Activated CD4-positive, alpha-beta memory T cell treated with anti-CD3 and anti-CD28 coated beads, Interleukin-2, amount 10 ng/mL, durations not matched to agents 7 days and 5 days (primary cell): ENCODE data around the gene YAE1. TPM values are rescaled to one million over a fixed set of nuclear protein-coding genes. Genes with fewer than 3 reads are reported as not detected.

Source experiments
- CTCF ChIA-PET: fragments of 350-600 bp; sonication (Branson Sonifier 250); formaldehyde crosslinking; loops from one replicate; lab custom pipeline; 2021; ENCODE audit warnings: antibody characterized with exemption, inconsistent platforms; lab: Charles Lee
- POLR2A ChIA-PET: fragments of 350-600 bp; sonication (Branson Sonifier 250); formaldehyde crosslinking; loops from one replicate; lab custom pipeline; 2021; ENCODE audit warnings: antibody characterized with exemption; lab: Charles Lee
- DNase-seq: peaks from one replicate; pipeline ENCODE4 v3.0.0-alpha.2; 2020
- H3K27ac Mint-ChIP-seq: one replicate; pipeline ENCODE4 v1.8.0; 2021; ENCODE audit warnings: mild to moderate bottlenecking, mixed read lengths
- H3K27me3 Mint-ChIP-seq: one replicate; pipeline ENCODE4 v1.8.0; 2021; ENCODE audit warnings: mixed read lengths
- H3K36me3 Mint-ChIP-seq: one replicate; pipeline ENCODE4 v1.8.0; 2021; ENCODE audit warnings: low read depth, mixed read lengths
- H3K4me1 Mint-ChIP-seq: one replicate; pipeline ENCODE4 v1.8.0; 2021; ENCODE audit warnings: mixed read lengths
- H3K4me3 Mint-ChIP-seq: one replicate; pipeline ENCODE4 v1.8.0; 2021; ENCODE audit warnings: mild to moderate bottlenecking, mixed read lengths
- H3K9me3 Mint-ChIP-seq: one replicate; pipeline ENCODE4 v1.8.0; 2021; ENCODE audit warnings: mixed read lengths
- total RNA-seq, 2 experiments: library from RNA; stranded (reverse); gene quantifications; one replicate each; pipeline ENCODE4 v1.2.3, GENCODE V29; 2021

Gene YAE1
- total RNA-seq, 2 experiments from 2014 or later = 8.4 to 9.3 TPM

- Mint-ChIP-seq H3K9me3 (no peaks in the 10 kb centered on the region), H3K27me3 (no peaks in the 10 kb centered on the region), H3K4me3 (no peak overlapping the region), H3K4me1 (peaks cover 43% of the 10 kb centered on the region), H3K36me3 (peaks cover 6% of the 10 kb centered on the region), H3K27ac (peak overlapping the region; percentile 28)
- DNase-seq = no peak
- POLR2A ChIA-PET = interaction anchor here (1.0 to 3.2 kb wide), 6 partner anchors 10 to 357 kb away, joined by 3 to 19 read pairs (median 3); partner anchors contain the start of genes CDK13 and RALA
- CTCF ChIA-PET = interaction anchor here (2.0 kb wide), 1 partner anchor 13 kb away, joined by 12 read pairs; no protein-coding TSS in a partner anchor
Observed at GRCh38 chr7:39592586-39592985, 26.4 kb downstream of the YAE1 start.

GRCh38 chr7:39594988-39595620 is 28.9 kb downstream of the YAE1 start:
- peaks cover 6% of the 10 kb centered on the region for H3K36me3 Mint-ChIP-seq
- CTCF ChIA-PET = interaction anchor here (1.2 to 1.3 kb wide), 2 partner anchors 15 to 28 kb away, joined by 3 to 5 read pairs; no protein-coding TSS in a partner anchor
- H3K4me3 Mint-ChIP-seq = no peak overlapping the region
- H3K9me3 Mint-ChIP-seq = no peaks in the 10 kb centered on the region
- H3K4me1 Mint-ChIP-seq = peaks cover 28% of the 10 kb centered on the region
- no peak for DNase-seq
- H3K27me3 Mint-ChIP-seq = no peaks in the 10 kb centered on the region
- H3K27ac Mint-ChIP-seq = no peak overlapping the region
- POLR2A ChIA-PET = interaction anchor here (1.3 kb wide), 1 partner anchor 28 kb away, joined by 5 read pairs; the partner anchor contains the start of gene RALA

- DNase-seq = no peak
- no peak overlapping the region for H3K27ac Mint-ChIP-seq
- no peaks in the 10 kb centered on the region for H3K9me3 Mint-ChIP-seq
- peaks cover 3% of the 10 kb centered on the region for H3K36me3 Mint-ChIP-seq
- H3K4me3 Mint-ChIP-seq = no peak overlapping the region
- peaks cover 26% of the 10 kb centered on the region for H3K4me1 Mint-ChIP-seq
- POLR2A ChIA-PET = no interaction called here
- no peaks in the 10 kb centered on the region for H3K27me3 Mint-ChIP-seq
- CTCF ChIA-PET = interaction anchor here (0.6 kb wide), 1 partner anchor 1236 kb away, joined by 6 read pairs; no protein-coding TSS in a partner anchor
Observed at GRCh38 chr7:39602351-39602750, 36.1 kb downstream of the YAE1 start.

GRCh38 chr7:39603924-39604323 is 37.7 kb downstream of the YAE1 start:
- peaks cover 3% of the 10 kb centered on the region for H3K36me3 Mint-ChIP-seq
- ChIA-PET POLR2A (no interaction called here), CTCF (interaction anchor here (1.0 kb wide), 1 partner anchor 24 kb away, joined by 3 read pairs; no protein-coding TSS in a partner anchor)
- H3K4me1 Mint-ChIP-seq = peaks cover 34% of the 10 kb centered on the region
- no peak for DNase-seq
- no peaks in the 10 kb centered on the region for H3K9me3 Mint-ChIP-seq
- no peak overlapping the region for H3K4me3 Mint-ChIP-seq
- peaks cover 2% of the 10 kb centered on the region for H3K27me3 Mint-ChIP-seq
- no peak overlapping the region for H3K27ac Mint-ChIP-seq

GRCh38 chr7:39605087-39605486 is 38.9 kb downstream of the YAE1 start:
- Mint-ChIP-seq H3K36me3 (peaks cover 3% of the 10 kb centered on the region), H3K4me3 (no peak overlapping the region), H3K27me3 (peaks cover 10% of the 10 kb centered on the region), H3K27ac (no peak overlapping the region), H3K9me3 (no peaks in the 10 kb centered on the region), H3K4me1 (peaks cover 44% of the 10 kb centered on the region)
- CTCF ChIA-PET = no interaction called here
- POLR2A ChIA-PET = interaction anchor here (0.7 to 1.6 kb wide), 2 partner anchors 16 to 18 kb away, joined by 3 to 5 read pairs; partner anchors contain the start of gene RALA
- DNase-seq = no peak

- no peak for DNase-seq
- ChIA-PET CTCF (no interaction called here), POLR2A (no interaction called here)
- H3K27ac Mint-ChIP-seq = no peak overlapping the region
- H3K4me3 Mint-ChIP-seq = no peak overlapping the region
- H3K27me3 Mint-ChIP-seq = peaks cover 16% of the 10 kb centered on the region
- H3K9me3 Mint-ChIP-seq = no peaks in the 10 kb centered on the region
- peaks cover 44% of the 10 kb centered on the region for H3K4me1 Mint-ChIP-seq
- peaks cover 3% of the 10 kb centered on the region for H3K36me3 Mint-ChIP-seq
Observed at GRCh38 chr7:39606352-39606751, 40.1 kb downstream of the YAE1 start.

- CTCF ChIA-PET = no interaction called here
- no peak for DNase-seq
- POLR2A ChIA-PET = no interaction called here
- no peak overlapping the region for H3K27ac Mint-ChIP-seq
- H3K27me3 Mint-ChIP-seq = peaks cover 16% of the 10 kb centered on the region
- H3K9me3 Mint-ChIP-seq = no peaks in the 10 kb centered on the region
- H3K4me1 Mint-ChIP-seq = peaks cover 44% of the 10 kb centered on the region
- H3K4me3 Mint-ChIP-seq = no peak overlapping the region
- peaks cover 3% of the 10 kb centered on the region for H3K36me3 Mint-ChIP-seq
Observed at GRCh38 chr7:39606941-39607340, 40.7 kb downstream of the YAE1 start.

- no peak for DNase-seq
- H3K9me3 Mint-ChIP-seq = no peaks in the 10 kb centered on the region
- H3K36me3 Mint-ChIP-seq = peaks cover 3% of the 10 kb centered on the region
- peaks cover 44% of the 10 kb centered on the region for H3K4me1 Mint-ChIP-seq
- peaks cover 18% of the 10 kb centered on the region for H3K27me3 Mint-ChIP-seq
- no peak overlapping the region for H3K27ac Mint-ChIP-seq
- ChIA-PET POLR2A (no interaction called here), CTCF (no interaction called here)
- H3K4me3 Mint-ChIP-seq = no peak overlapping the region
Observed at GRCh38 chr7:39607865-39608264, 41.7 kb downstream of the YAE1 start.

- H3K27me3 Mint-ChIP-seq = peaks cover 18% of the 10 kb centered on the region
- no peak overlapping the region for H3K27ac Mint-ChIP-seq
- no peak for DNase-seq
- H3K36me3 Mint-ChIP-seq = peaks cover 3% of the 10 kb centered on the region
- POLR2A ChIA-PET = no interaction called here
- H3K9me3 Mint-ChIP-seq = no peaks in the 10 kb centered on the region
- CTCF ChIA-PET = no interaction called here
- no peak overlapping the region for H3K4me3 Mint-ChIP-seq
- H3K4me1 Mint-ChIP-seq = peaks cover 44% of the 10 kb centered on the region
Observed at GRCh38 chr7:39608278-39608677, 42.1 kb downstream of the YAE1 start.

- no peaks in the 10 kb centered on the region for H3K9me3 Mint-ChIP-seq
- no peak overlapping the region for H3K27ac Mint-ChIP-seq
- no peak overlapping the region for H3K4me3 Mint-ChIP-seq
- DNase-seq = no peak
- H3K27me3 Mint-ChIP-seq = peaks cover 18% of the 10 kb centered on the region
- POLR2A ChIA-PET = interaction anchor here (1.1 to 1.3 kb wide), 3 partner anchors 12 to 17 kb away, joined by 3 to 5 read pairs (median 4); partner anchors contain the start of gene RALA
- peaks cover 40% of the 10 kb centered on the region for H3K4me1 Mint-ChIP-seq
- H3K36me3 Mint-ChIP-seq = peaks cover 3% of the 10 kb centered on the region
- CTCF ChIA-PET = no interaction called here
Observed at GRCh38 chr7:39609113-39609934, 43.1 kb downstream of the YAE1 start.

- POLR2A ChIA-PET = interaction anchor here (1.1 to 1.3 kb wide), 3 partner anchors 11 to 17 kb away, joined by 3 to 5 read pairs (median 4); partner anchors contain the start of gene RALA
- Mint-ChIP-seq H3K36me3 (peaks cover 3% of the 10 kb centered on the region), H3K27ac (no peak overlapping the region), H3K4me3 (no peak overlapping the region), H3K27me3 (peaks cover 18% of the 10 kb centered on the region), H3K9me3 (no peaks in the 10 kb centered on the region), H3K4me1 (peaks cover 37% of the 10 kb centered on the region)
- no peak for DNase-seq
- CTCF ChIA-PET = no interaction called here
Observed at GRCh38 chr7:39609935-39610263, 43.7 kb downstream of the YAE1 start.

GRCh38 chr7:39613577-39613976 is 47.4 kb downstream of the YAE1 start:
- Mint-ChIP-seq H3K36me3 (no peaks in the 10 kb centered on the region), H3K9me3 (no peaks in the 10 kb centered on the region), H3K27ac (no peak overlapping the region), H3K4me3 (no peak overlapping the region), H3K27me3 (peaks cover 33% of the 10 kb centered on the region), H3K4me1 (peaks cover 12% of the 10 kb centered on the region)
- DNase-seq = no peak
- POLR2A ChIA-PET = interaction anchor here (1.2 kb wide), 1 partner anchor 9 kb away, joined by 3 read pairs; no protein-coding TSS in a partner anchor
- CTCF ChIA-PET = no interaction called here

GRCh38 chr7:39614299-39614698 is 48.1 kb downstream of the YAE1 start:
- H3K27ac Mint-ChIP-seq = no peak overlapping the region
- no peaks in the 10 kb centered on the region for H3K9me3 Mint-ChIP-seq
- no peaks in the 10 kb centered on the region for H3K36me3 Mint-ChIP-seq
- CTCF ChIA-PET = no interaction called here
- POLR2A ChIA-PET = interaction anchor here (0.9 to 1.2 kb wide), 2 partner anchors 8 to 9 kb away, joined by 3 read pairs; partner anchors contain the start of gene RALA
- peaks cover 28% of the 10 kb centered on the region for H3K27me3 Mint-ChIP-seq
- no peak overlapping the region for H3K4me3 Mint-ChIP-seq
- DNase-seq = no peak
- H3K4me1 Mint-ChIP-seq = peaks cover 6% of the 10 kb centered on the region
